22Rv1 (cell line): ENCODE results near the gene SNW1.

ENCODE experiments used
- H3K27ac ChIP-seq: fragments of 450-650 bp; 2 replicates; pipeline ENCODE4 v1.5.1; 2017
- CTCF ChIP-seq: fragments of 450-650 bp; IDR thresholded peaks from 2 replicates; pipeline ENCODE4 v1.5.1; 2017; ENCODE audit warnings: mild to moderate bottlenecking
- ZFX ChIP-seq: fragments of 450-650 bp; IDR thresholded peaks from 2 replicates; pipeline ENCODE4 v1.6.1; 2017; ENCODE audit warnings: antibody characterized with exemption, borderline replicate concordance

Gene SNW1

GRCh38 chr14:77710364-77710763, 50.6 kb downstream of the SNW1 start:
- H3K27ac ChIP-seq, result no peak overlapping the region
- TF ChIP-seq CTCF, result no peak
- TF ChIP-seq ZFX, result no peak

- no peak for TF ChIP-seq ZFX
- TF ChIP-seq CTCF, result no peak
- no peak overlapping the region; the same call in 1 of the 2 replicates for H3K27ac ChIP-seq
These were observed 51.5 kb downstream of the SNW1 start for GRCh38 chr14:77709412-77709811.

GRCh38 chr14:77708749-77709148, 52.2 kb downstream of the SNW1 start:
- H3K27ac ChIP-seq, result peak overlapping the region; percentile 67
- TF ChIP-seq ZFX, result no peak
- no peak for TF ChIP-seq CTCF

GRCh38 chr14:77707724-77708408, 53.1 kb downstream of the SNW1 start, which contains the start of the genes ALKBH1 and SLIRP:
TSS of gene ALKBH1 (minus strand) at chr14:77708023. CDS start at chr14:77708004, 19 bp downstream.
TSS of gene SLIRP (plus strand) at chr14:77708103. CDS start at chr14:77708112, 9 bp downstream.
- no peak for TF ChIP-seq CTCF
- no peak for TF ChIP-seq ZFX
- H3K27ac ChIP-seq, result peak within 1 kb of the TSS; percentile 67

- H3K27ac ChIP-seq, result peak overlapping the region; percentile 67
- TF ChIP-seq ZFX (no peak), CTCF (peak; percentile 77)
These were observed 53.6 kb downstream of the SNW1 start for GRCh38 chr14:77707355-77707723.

- TF ChIP-seq CTCF, result no peak
- TF ChIP-seq ZFX, result no peak
- no peak overlapping the region for H3K27ac ChIP-seq
These were observed 69.7 kb downstream of the SNW1 start for GRCh38 chr14:77691259-77691658.

- H3K27ac ChIP-seq, result peak overlapping the region; percentile 25; the same call in 1 of the 2 replicates
These were observed 78.8 kb downstream of the SNW1 start for GRCh38 chr14:77682158-77682553.

More at GRCh38 chr14:77682158-77682553, 78.8 kb downstream of the SNW1 start:
- TF ChIP-seq ZFX, result no peak
- no peak for TF ChIP-seq CTCF
